Measurements from ENCODE around the gene FAM216A.
A peak's percentile ranks its signal among the peaks of the same experiment; 100 is the strongest.

Gene FAM216A

DNA sequence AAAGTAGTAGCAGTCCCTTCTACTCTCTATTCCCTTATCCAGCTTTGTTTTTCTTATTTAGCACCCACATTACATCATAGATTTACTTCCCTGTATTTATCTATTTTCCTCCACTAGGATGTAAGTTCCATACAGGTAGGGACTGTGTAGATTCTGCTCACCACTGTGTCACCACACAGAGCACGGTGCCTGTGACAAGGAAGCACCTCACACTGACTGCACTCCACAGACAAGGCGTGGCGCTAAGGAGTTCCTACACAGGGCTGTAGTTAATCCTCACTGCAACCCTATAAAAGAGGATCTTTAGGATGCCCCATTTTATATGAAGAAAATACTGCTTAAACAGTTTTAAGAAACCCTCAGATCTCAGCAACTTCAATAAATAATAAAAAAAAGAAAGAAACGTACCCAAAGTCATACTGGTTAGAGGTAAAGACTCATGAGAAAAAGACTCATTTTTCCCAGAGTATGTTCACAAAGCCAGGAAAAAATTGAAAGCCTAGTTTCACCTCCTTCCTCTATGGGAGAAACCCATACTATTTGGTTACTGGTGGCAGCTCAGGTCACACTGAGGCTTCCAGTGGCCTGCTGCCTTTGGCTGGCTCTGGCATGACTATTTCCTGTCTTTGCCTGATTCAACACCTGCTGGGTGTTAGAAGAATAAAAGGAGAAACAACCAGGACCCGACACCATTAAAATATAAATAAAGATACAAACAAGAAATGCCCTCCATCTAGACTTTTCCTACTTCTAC lies 70.4 kb downstream of the FAM216A start:
- peaks cover 9 to 10% of the 10 kb centered on the region in 2 donors for H3K36me3 ChIP-seq (ENCODE audit: control insufficient read depth in 2 of 2, insufficient read depth in 2 of 2, low read length in 2 of 2)

More for the DNA sequence above, 70.4 kb downstream of the FAM216A start:
- H3K4me3 ChIP-seq (ENCODE audit: low read length in 2 of 2), result no peak overlapping the region
- no peak overlapping the region for H3K9ac ChIP-seq (ENCODE audit: low read length in 2 of 2)
- no peaks in the 10 kb centered on the region for H3K27me3 ChIP-seq (ENCODE audit: control insufficient read depth in 1 of 2, insufficient read depth in 2 of 2, low read length in 2 of 2)
- peaks cover 33% of the 10 kb centered on the region for H3K4me1 ChIP-seq (ENCODE audit: control insufficient read depth, insufficient read depth, low read length)
- peak overlapping the region; percentile 75 for H3K27ac ChIP-seq (ENCODE audit: low read length)
- no peaks in the 10 kb centered on the region for H3K9me3 ChIP-seq (ENCODE audit: control insufficient read depth in 2 of 2, low read length in 2 of 2)
